GM23338 (cell line): Measurements from ENCODE around the gene RAB19. TPM values are rescaled to one million over a fixed set of nuclear protein-coding genes. Genes with fewer than 3 reads are reported as not detected.

Experiments used
- ATAC-seq: fragments of 200-7000 bp; cut with Tn5 transposase; 3 replicates; pipeline ENCODE4 v1.9.1; 2020
- DNase-seq: peaks from one replicate; pipeline ENCODE4 v3.0.0-alpha.2; 2015; ENCODE audit warnings: low spot score
- H2AFZ ChIP-seq: fragments of 200-600 bp; sonication (generic); 2 replicates; pipeline ENCODE4 v1.8.0; 2016; ENCODE audit warnings: antibody characterized with exemption, mild to moderate bottlenecking, moderate library complexity
- H3F3A ChIP-seq: fragments of 200-600 bp; sonication (generic); replicated peaks from 2 replicates; pipeline ENCODE4 v1.8.0; 2017; ENCODE audit warnings: antibody characterized with exemption, mixed run types, low read depth
- H3K27ac ChIP-seq: fragments of 200-600 bp; sonication (generic); 2 replicates; pipeline ENCODE4 v1.6.1; 2016; ENCODE audit warnings: low read depth
- H3K27me3 ChIP-seq: fragments of 200-600 bp; sonication (generic); 2 replicates; pipeline ENCODE4 v1.8.0; 2016; ENCODE audit warnings: mild to moderate bottlenecking, mixed run types, moderate library complexity; ENCODE audit not compliant: insufficient read depth
- H3K36me3 ChIP-seq: fragments of 200-600 bp; sonication (generic); 2 replicates; pipeline ENCODE4 v1.8.0; 2016; ENCODE audit warnings: mild to moderate bottlenecking; ENCODE audit not compliant: insufficient read depth
- H3K4me1 ChIP-seq: fragments of 200-600 bp; sonication (generic); 2 replicates; pipeline ENCODE4 v1.8.0; 2016; ENCODE audit warnings: mild to moderate bottlenecking, moderate library complexity; ENCODE audit not compliant: insufficient read depth
- H3K4me2 ChIP-seq: fragments of 200-600 bp; sonication (generic); 2 replicates; pipeline ENCODE4 v1.7.1; 2017; ENCODE audit warnings: mixed run types
- H3K4me3 ChIP-seq: fragments of 200-600 bp; sonication (generic); 2 replicates; pipeline ENCODE4 v1.6.1; 2016; ENCODE audit warnings: mixed run types
- H3K79me2 ChIP-seq: fragments of 200-600 bp; sonication (generic); replicated peaks from 2 replicates; pipeline ENCODE4 v1.8.0; 2017; ENCODE audit warnings: mild to moderate bottlenecking; ENCODE audit not compliant: insufficient read depth
- H3K9me2 ChIP-seq: fragments of 200-600 bp; sonication (generic); 2 replicates; pipeline ENCODE4 v1.8.0; 2017; ENCODE audit not compliant: insufficient read depth
- H4K20me1 ChIP-seq: fragments of 200-600 bp; sonication (generic); replicated peaks from 2 replicates; pipeline ENCODE4 v1.8.0; 2017; ENCODE audit warnings: mild to moderate bottlenecking; ENCODE audit not compliant: insufficient read depth
- H3K27ac Mint-ChIP-seq: 2 replicates; pipeline ENCODE4 v1.8.0; 2020; ENCODE audit warnings: inconsistent platforms, mild to moderate bottlenecking, moderate library complexity, mixed read lengths
- H3K27me3 Mint-ChIP-seq: 3 replicates; pipeline ENCODE4 v1.8.0; 2022; ENCODE audit warnings: low read depth, mild to moderate bottlenecking, moderate library complexity, mixed read lengths, inconsistent platforms; ENCODE audit not compliant: insufficient read depth, poor library complexity
- H3K36me3 Mint-ChIP-seq: 3 replicates; pipeline ENCODE4 v1.8.0; 2021; ENCODE audit warnings: low read depth, mild to moderate bottlenecking, inconsistent platforms, moderate library complexity, mixed read lengths
- H3K4me1 Mint-ChIP-seq: 3 replicates; pipeline ENCODE4 v1.8.0; 2020; ENCODE audit warnings: mild to moderate bottlenecking, inconsistent platforms, mixed read lengths
- H3K4me3 Mint-ChIP-seq: 3 replicates; pipeline ENCODE4 v1.8.0; 2021; ENCODE audit warnings: moderate library complexity, mild to moderate bottlenecking, inconsistent platforms, mixed read lengths
- H3K9me3 Mint-ChIP-seq: 3 replicates; pipeline ENCODE4 v1.8.0; 2020; ENCODE audit warnings: moderate library complexity, mild to moderate bottlenecking, inconsistent platforms, mixed read lengths
- CREB1 ChIP-seq: fragments of 250-450 bp; sonication (Bioruptor Pico); IDR thresholded peaks from 2 replicates; pipeline ENCODE4 v1.5.0; 2020; ENCODE audit warnings: low read depth, mild to moderate bottlenecking, moderate library complexity
- CTCF ChIP-seq, 2 experiments: fragments of 200-600 bp in 1 of 2; sonication (generic) in 1 of 2; conservative IDR thresholded peaks; 2 replicates each; pipeline versions ENCODE4 v1.5.1 to v1.6.1; 2016 to 2017; ENCODE audit warnings: antibody characterized with exemption in 2 of 2, low read depth in 2 of 2, mild to moderate bottlenecking in 2 of 2, moderate library complexity in 1 of 2
- ETS1 ChIP-seq: IDR thresholded peaks from 2 replicates; pipeline ENCODE4 v1.6.1; 2016; ENCODE audit warnings: antibody characterized with exemption
- EZH2 ChIP-seq: fragments of 200-600 bp; sonication (generic); IDR thresholded peaks from one replicate; pipeline ENCODE4 v1.8.0; 2017; ENCODE audit warnings: antibody characterized with exemption, mild to moderate bottlenecking, low read depth; ENCODE audit not compliant: unreplicated experiment
- EZH2phosphoT487 ChIP-seq: fragments of 200-600 bp; sonication (generic); IDR thresholded peaks from one replicate; pipeline ENCODE4 v1.8.1; 2018; ENCODE audit warnings: antibody characterized with exemption; ENCODE audit not compliant: unreplicated experiment
- STAT1 ChIP-seq: IDR thresholded peaks from one replicate; pipeline ENCODE4 v1.6.1; 2016; ENCODE audit warnings: antibody characterized with exemption; ENCODE audit not compliant: unreplicated experiment
- ZNF114 ChIP-seq: fragments of 250-450 bp; sonication (Bioruptor Pico); IDR thresholded peaks from 2 replicates; pipeline ENCODE4 v1.5.0; 2020; ENCODE audit warnings: mild to moderate bottlenecking, moderate library complexity
- ZNF462 ChIP-seq: fragments of 250-450 bp; sonication (Bioruptor Pico); IDR thresholded peaks from 2 replicates; pipeline ENCODE4 v1.5.0; 2020; ENCODE audit warnings: mild to moderate bottlenecking, moderate library complexity
- polyA plus RNA-seq: library from polyadenylated mRNA; unstranded; fragments of >200 nt; fragmentation: Nextera tagmentation; extraction: Ambion mirVana; gene quantifications from 2 replicates; pipeline ENCODE4 v1.2.1, GENCODE V29; 2016
- total RNA-seq: library from RNA; depleted of rRNA; stranded (reverse); fragments of >200 nt; shearing (Covaris generic); gene quantifications from 2 replicates; pipeline ENCODE4 v1.2.3, GENCODE V29; 2014

Gene RAB19
- total and polyA plus RNA-seq, 2 experiments from 2014 or later = 2.5 to 5.2 TPM

- TF ChIP-seq ZNF114 (CRISPR knock-in tag) = no peak
- no peak for TF ChIP-seq EZH2phosphoT487
- TF ChIP-seq CTCF (conservative IDR thresholded peaks at IDR 0.05; ENCODE audit: low read depth in 2 of 2) = no peak
- TF ChIP-seq EZH2 = no peak
- no peak for TF ChIP-seq CREB1 (CRISPR knock-in tag)
- H3K27me3 ChIP-seq = no peaks in the 10 kb centered on the region
- no peak overlapping the region for H3K27ac Mint-ChIP-seq
- no peaks in the 10 kb centered on the region for H3K9me2 ChIP-seq
- peaks cover 40% of the 10 kb centered on the region for H4K20me1 ChIP-seq
- no peaks in the 10 kb centered on the region for H3F3A ChIP-seq
- no peak overlapping the region for H3K27ac ChIP-seq
- H3K4me3 Mint-ChIP-seq = no peak overlapping the region
- H3K36me3 ChIP-seq = no peaks in the 10 kb centered on the region
- H3K4me3 ChIP-seq = no peak overlapping the region
- peaks cover 90% of the 10 kb centered on the region for H3K79me2 ChIP-seq
- DNase-seq (no peak), ATAC-seq (no peak)
- H3K4me1 Mint-ChIP-seq = peaks cover 17% of the 10 kb centered on the region
- H3K9me3 Mint-ChIP-seq = no peaks in the 10 kb centered on the region
- H3K27me3 Mint-ChIP-seq = peaks cover 4% of the 10 kb centered on the region
- H3K4me2 ChIP-seq = no peak overlapping the region
- peaks cover 4% of the 10 kb centered on the region; the same call in 1 of the 3 replicates for H3K36me3 Mint-ChIP-seq
- H2AFZ ChIP-seq = no peak overlapping the region
- peaks cover 27% of the 10 kb centered on the region for H3K4me1 ChIP-seq
Observed at GRCh38 chr7:140393756-140394306, 10.0 kb upstream of the RAB19 start.

GRCh38 chr7:140397784-140398750 lies 5.8 kb upstream of the RAB19 start, which contains the start of gene SLC37A3:
TSS of gene SLC37A3 (minus strand) at chr7:140398530. CDS start at chr7:140382526, 16,004 bp downstream.
- H3K9me2 ChIP-seq = no peaks in the 10 kb centered on the region
- H2AFZ ChIP-seq = peak within 1 kb of the TSS; percentile 25; the same call in 1 of the 2 replicates
- H3K27ac Mint-ChIP-seq = no peak within 1 kb of the TSS
- H3K79me2 ChIP-seq = peaks cover 50% of the 10 kb centered on the region
- H3K36me3 ChIP-seq = no peaks in the 10 kb centered on the region
- peak within 1 kb of the TSS; percentile 91 for H3K4me3 Mint-ChIP-seq
- peak within 1 kb of the TSS; percentile 71 for H3K4me2 ChIP-seq
- H3F3A ChIP-seq = no peaks in the 10 kb centered on the region
- peak; percentile 96 for ATAC-seq
- peaks cover 2% of the 10 kb centered on the region for H3K27me3 Mint-ChIP-seq
- peaks cover 19% of the 10 kb centered on the region for H4K20me1 ChIP-seq
- H3K27me3 ChIP-seq = no peaks in the 10 kb centered on the region
- H3K9me3 Mint-ChIP-seq = no peaks in the 10 kb centered on the region
- peaks cover 4% of the 10 kb centered on the region for H3K4me1 ChIP-seq
- peak within 1 kb of the TSS; percentile 77 for H3K4me3 ChIP-seq
- H3K4me1 Mint-ChIP-seq = peaks cover 16% of the 10 kb centered on the region
- H3K36me3 Mint-ChIP-seq = peaks cover 4% of the 10 kb centered on the region; the same call in 1 of the 3 replicates
- H3K27ac ChIP-seq = no peak within 1 kb of the TSS
- DNase-seq = peak; percentile 96
- TF ChIP-seq STAT1 (no peak), ZNF462 (no peak), ETS1 (peak; percentile 92), CREB1 (CRISPR knock-in tag) (peak; percentile 72)
